Left cardiac atrium (tissue), 4 donors: ENCODE data around the gene CLDN11. TPM values are rescaled to one million over a fixed set of nuclear protein-coding genes. Genes with fewer than 3 reads are reported as not detected.

ENCODE experiments used
- ATAC-seq, 2 donors: fragments of 200-7000 bp; cut with Tn5 transposase; one replicate each; pipeline ENCODE4 v1.9.1; 2020; ENCODE audit warnings: mild to moderate bottlenecking in 2 of 2, moderate library complexity in 2 of 2
- DNase-seq: peaks from one replicate; pipeline ENCODE4 v3.0.0-alpha.2; 2020
- intact Hi-C, 2 donors: fragments of 100-400 bp; cut with DNase I; formaldehyde crosslinking; loops; one replicate each; pipeline versions ENCODE4 v1.14.1 to v1.15.1; 2022 to 2023
- total RNA-seq, 2 donors: library from RNA; stranded (reverse); fragmentation: NEBNext Ultra II Directional; extraction: Animal tissue kit (Norgen Biotek cat#: 25700); gene quantifications; one replicate each; pipeline ENCODE4 v1.2.1, GENCODE V29; 2021
- donor health status: DM: no; HTN: yes; CAD: no.
- donor health status: DM: no; HTN: yes; CAD: no; lungs with severe emphysema.
- donor health status: DM: yes; HTN: yes; CAD: no.
- donor health status: Dilated cardiomyopathy.

The CLDN11 gene
- total RNA-seq, 2 donors from 2014 or later, result 9.4 to 12.9 TPM

- intact Hi-C loops, result no loop called here
- DNase-seq (no peak), ATAC-seq (no peak)
These were observed 6.2 kb downstream of the CLDN11 start for GRCh38 chr3:170424879-170425278.

GRCh38 chr3:170425491-170426239, 7.0 kb downstream of the CLDN11 start:
- intact Hi-C loops, result no loop called here
- DNase-seq (no peak), ATAC-seq (no peak)

GRCh38 chr3:170426240-170426797, 7.7 kb downstream of the CLDN11 start:
- ATAC-seq, result no peak
- intact Hi-C loops, result no loop called here
- DNase-seq, result no peak

- DNase-seq (no peak), ATAC-seq (no peak)
- intact Hi-C loops, result no loop called here
These were observed 9.4 kb downstream of the CLDN11 start for GRCh38 chr3:170428095-170428494.

- intact Hi-C loops, result no loop called here
- DNase-seq (no peak), ATAC-seq (no peak)
These were observed 10.4 kb downstream of the CLDN11 start for GRCh38 chr3:170429050-170429449.

DNA sequence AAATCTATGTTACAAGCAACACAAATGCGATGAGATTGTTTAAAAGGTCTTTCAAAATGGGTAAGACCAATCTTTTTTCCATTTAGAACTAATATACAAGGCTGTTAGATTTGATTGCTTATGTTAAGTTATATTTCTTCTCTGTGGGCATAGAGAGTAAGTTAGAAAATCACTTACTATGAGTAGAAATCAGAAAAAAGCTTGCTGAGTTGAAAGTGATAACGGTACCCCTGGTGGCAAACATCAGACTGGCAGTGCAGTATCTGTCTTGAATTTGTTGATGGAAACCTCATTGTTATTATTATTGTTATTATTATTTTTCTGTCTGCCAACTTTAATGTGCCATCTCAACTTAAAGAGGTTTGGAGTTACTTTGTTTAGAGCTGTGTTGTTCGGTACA, 12.4 kb downstream of the CLDN11 start:
- DNase-seq (no peak), ATAC-seq (no peak)
- intact Hi-C loops, result no loop called here

GRCh38 chr3:170432416-170432815, 13.7 kb downstream of the CLDN11 start:
- ATAC-seq, result no peak
- DNase-seq, result no peak
- intact Hi-C loops, result no loop called here

DNA sequence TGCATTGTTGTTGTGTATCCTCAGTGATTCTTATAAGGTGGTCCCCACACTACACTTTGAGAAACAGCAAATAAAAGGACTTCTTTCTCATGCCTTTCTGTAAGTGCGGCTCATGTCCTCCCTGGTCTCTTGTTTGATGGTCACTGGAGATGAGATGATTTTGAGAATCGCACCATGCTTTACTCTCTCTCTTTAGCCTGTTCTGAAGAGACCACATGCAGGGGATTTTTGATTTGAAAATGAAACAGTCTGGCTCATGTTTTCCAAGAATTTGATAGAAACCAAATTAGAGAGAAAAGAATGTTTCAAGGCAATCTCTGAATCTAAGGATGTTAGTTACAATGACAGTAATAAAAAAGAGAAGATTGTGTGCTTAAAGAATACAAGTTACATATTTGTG, 18.0 kb downstream of the CLDN11 start:
- no peak for ATAC-seq
- intact Hi-C loops, result no loop called here
- no peak for DNase-seq

GRCh38 chr3:170437176-170437575, 18.5 kb downstream of the CLDN11 start:
- ATAC-seq, result no peak
- intact Hi-C loops, result no loop called here

DNA sequence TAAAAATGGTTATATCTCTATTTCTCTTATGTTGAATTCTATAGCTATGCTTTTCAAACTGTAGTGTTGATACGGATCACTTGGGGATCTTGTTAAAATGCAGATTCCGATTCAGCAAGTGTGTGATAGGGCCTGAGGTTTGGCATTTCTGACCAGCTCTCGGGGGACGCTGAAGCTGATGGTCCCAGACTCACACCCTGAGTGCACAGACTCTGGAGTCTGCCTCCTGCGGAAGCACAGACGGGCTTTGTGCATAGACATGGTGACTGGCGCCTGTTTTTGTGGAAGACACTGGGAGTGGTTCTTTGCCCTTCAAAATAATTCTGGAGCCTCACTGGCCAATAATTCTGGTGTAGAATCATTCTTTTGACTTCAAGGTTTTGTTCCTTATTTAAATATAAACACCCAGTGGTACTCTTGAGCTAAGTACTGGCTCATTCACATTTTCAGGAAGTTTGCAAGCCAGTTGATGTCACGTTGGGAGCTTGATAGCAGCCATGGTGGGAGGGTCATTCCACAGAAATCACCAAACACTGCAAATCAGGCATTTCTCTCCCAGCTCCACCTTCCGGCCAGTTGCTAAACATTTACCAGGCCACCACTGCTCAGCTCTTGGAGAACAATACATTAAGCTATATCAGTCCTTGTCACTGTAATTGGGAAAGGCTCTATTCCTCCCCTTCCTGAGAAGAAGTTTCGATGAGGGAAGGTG, 19.2 kb downstream of the CLDN11 start:
- intact Hi-C loops, result no loop called here
- ATAC-seq (no peak), DNase-seq (no peak)

More at GRCh38 chr3:170437176-170437575, 18.5 kb downstream of the CLDN11 start:
- DNase-seq, result no peak

DNA sequence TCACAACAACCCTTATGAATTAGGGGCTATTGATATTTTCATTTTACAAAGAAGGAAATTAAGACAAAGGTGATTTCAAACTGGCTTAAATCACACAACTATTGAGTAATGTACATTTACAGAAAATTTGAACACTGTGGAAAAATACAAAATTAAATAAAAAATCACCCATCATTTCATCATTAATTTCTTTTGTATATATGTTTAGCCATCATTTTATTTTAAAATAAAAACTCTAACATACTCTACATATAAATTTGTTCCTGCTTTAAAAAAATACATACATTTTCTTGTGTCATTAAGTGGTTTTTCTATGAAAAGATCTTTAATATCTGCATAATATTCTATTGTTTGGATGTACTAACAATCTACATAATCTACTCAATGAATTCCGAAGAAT, 20.2 kb downstream of the CLDN11 start:
- DNase-seq, result no peak
- ATAC-seq, result no peak
- intact Hi-C loops, result no loop called here

GRCh38 chr3:170440344-170440743, 21.7 kb downstream of the CLDN11 start:
- DNase-seq (no peak), ATAC-seq (peak in 1 of 2 donors; percentile 56)
- intact Hi-C loops, result no loop called here

- DNase-seq (no peak), ATAC-seq (no peak)
- intact Hi-C loops, result no loop called here
These were observed 22.7 kb downstream of the CLDN11 start for GRCh38 chr3:170441412-170441811.

DNA sequence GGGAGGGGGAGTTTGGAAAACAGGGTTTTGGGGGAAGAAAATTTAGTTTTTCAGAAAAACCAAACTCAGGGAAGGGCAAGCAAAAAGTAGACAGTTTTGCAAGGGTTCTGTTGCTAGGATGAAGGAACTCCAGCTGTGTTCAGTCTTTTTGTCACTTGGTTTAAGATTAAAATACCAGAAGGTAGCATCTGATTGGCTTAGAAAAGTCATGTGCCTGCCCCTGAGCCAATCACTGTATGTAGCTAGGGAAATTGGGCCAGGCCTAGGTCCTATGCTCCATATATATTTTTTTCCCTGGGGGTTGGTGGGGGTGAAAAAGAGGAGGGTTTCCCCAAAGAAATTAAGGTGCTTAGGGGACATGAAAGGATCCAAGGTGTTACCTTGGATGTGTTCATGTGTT, 24.3 kb downstream of the CLDN11 start:
- DNase-seq, result no peak
- ATAC-seq, result no peak
- intact Hi-C loops, result no loop called here

DNA sequence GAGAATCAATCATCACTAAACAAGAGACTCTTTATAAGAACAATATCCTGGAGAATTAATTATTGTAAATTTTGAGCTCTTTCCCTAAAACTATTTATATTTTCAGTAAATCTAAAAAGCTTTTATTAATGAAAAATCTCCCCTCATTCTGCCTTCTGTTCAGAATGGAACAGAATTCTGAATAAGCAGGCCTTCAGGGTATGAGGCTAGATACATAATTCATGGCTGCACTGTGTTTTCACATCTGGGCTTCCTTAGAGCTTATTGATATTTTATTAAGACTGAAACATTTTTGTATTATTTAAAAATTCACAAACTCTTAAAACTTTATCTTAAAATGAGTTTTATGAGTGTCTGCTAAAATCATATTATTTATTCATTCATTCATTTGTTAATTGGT, 24.8 kb downstream of the CLDN11 start:
- intact Hi-C loops, result no loop called here
- ATAC-seq (no peak), DNase-seq (no peak)

- ATAC-seq (no peak), DNase-seq (no peak)
- intact Hi-C loops, result no loop called here
These were observed 29.9 kb downstream of the CLDN11 start for GRCh38 chr3:170448584-170448983.

GRCh38 chr3:170450039-170450438, 31.4 kb downstream of the CLDN11 start:
- ATAC-seq (no peak), DNase-seq (no peak)
- intact Hi-C loops, result no loop called here

DNA sequence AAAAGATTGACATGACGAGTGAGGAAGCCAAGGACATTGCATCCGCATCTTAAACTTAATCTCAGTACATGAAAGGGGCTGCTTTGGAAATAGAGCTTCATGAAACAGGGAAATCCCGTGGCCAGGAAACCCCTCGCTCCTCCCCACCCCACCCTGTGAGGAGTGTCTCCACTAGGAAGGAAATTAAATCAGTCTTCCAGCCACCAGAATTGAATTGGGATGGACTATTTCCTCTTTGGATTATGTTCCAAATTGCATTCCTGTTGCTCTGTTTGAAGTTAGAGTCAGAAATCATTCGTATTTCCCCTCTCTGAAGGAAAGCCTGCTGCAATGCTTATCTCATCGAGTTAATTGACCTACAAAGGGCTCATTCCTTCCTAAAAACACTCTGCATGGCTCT, 35.8 kb downstream of the CLDN11 start:
- DNase-seq (peak; percentile 33), ATAC-seq (no peak)
- intact Hi-C loops, result no loop called here

- intact Hi-C loops, result no loop called here
- DNase-seq (no peak), ATAC-seq (no peak)
These were observed 39.6 kb downstream of the CLDN11 start for GRCh38 chr3:170458285-170458684.

GRCh38 chr3:170463011-170463410, 44.3 kb downstream of the CLDN11 start:
- no peak for DNase-seq
- no peak for ATAC-seq
- intact Hi-C loops, result no loop called here

DNA sequence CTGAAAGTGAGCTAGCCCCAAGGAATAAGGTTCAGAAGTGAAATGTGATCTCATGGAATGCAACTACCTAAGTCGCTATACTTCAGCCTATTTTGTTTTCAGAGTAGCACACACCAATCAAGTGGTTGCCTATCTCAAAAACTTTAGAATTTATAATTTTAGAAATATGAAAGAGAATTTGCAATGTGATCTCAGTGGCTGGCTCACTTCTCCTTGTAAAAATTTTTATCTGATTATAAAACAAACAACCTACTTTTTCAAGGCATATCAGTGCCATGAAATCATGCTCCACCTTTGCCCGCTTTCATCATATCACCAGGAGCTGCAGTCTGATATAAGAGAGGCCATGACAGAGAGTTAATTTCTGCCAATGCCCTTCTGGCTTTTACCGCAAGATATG, 47.3 kb downstream of the CLDN11 start:
- intact Hi-C loops, result no loop called here
- DNase-seq (no peak), ATAC-seq (no peak)
